GM23248 (cell line): ENCODE measurements around the gene OR10V1.

Experiments
- EZH2 ChIP-seq: fragments of 200-600 bp; sonication (generic); IDR thresholded peaks from 2 replicates; pipeline ENCODE4 v1.6.1; 2018; ENCODE audit warnings: antibody characterized with exemption, mild to moderate bottlenecking; ENCODE audit not compliant: insufficient read depth, poor library complexity, severe bottlenecking
- EZH2phosphoT487 ChIP-seq: fragments of 200-600 bp; sonication (generic); IDR thresholded peaks from 2 replicates; pipeline ENCODE4 v1.6.1; 2018; ENCODE audit warnings: antibody characterized with exemption, moderate library complexity, mild to moderate bottlenecking, low read depth; ENCODE audit not compliant: insufficient read depth

DNA sequence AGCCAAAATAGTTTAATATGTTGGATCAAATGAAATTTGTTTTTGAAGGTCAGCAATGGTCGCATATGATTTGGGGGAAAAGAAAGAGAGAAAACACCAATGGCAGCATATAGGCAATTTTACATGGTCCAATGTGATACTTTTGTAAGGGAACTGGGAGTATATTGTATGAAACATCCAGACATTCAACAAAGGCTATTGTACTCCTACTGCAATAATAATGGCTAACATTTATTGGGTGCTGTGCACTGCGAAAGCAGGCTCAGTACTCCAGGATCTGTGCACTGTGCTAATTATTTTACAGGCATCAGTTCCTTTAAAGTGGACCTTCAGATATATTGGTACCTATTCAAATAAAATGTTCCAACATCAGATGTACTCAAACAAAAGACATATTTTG, 5.9 kb upstream of the OR10V1 start:
- TF ChIP-seq EZH2phosphoT487 (no peak), EZH2 (no peak)
